GM23338 (cell line): ENCODE data around the gene COX11. TPM values are rescaled to one million over a fixed set of nuclear protein-coding genes. Genes with fewer than 3 reads are reported as not detected.

Experiments used
- ATAC-seq: fragments of 200-7000 bp; cut with Tn5 transposase; 3 replicates; pipeline ENCODE4 v1.9.1; 2020
- DNase-seq: peaks from one replicate; pipeline ENCODE4 v3.0.0-alpha.2; 2015; ENCODE audit warnings: low spot score
- H2AFZ ChIP-seq: fragments of 200-600 bp; sonication (generic); 2 replicates; pipeline ENCODE4 v1.8.0; 2016; ENCODE audit warnings: antibody characterized with exemption, mild to moderate bottlenecking, moderate library complexity
- H3F3A ChIP-seq: fragments of 200-600 bp; sonication (generic); replicated peaks from 2 replicates; pipeline ENCODE4 v1.8.0; 2017; ENCODE audit warnings: antibody characterized with exemption, mixed run types, low read depth
- H3K27ac ChIP-seq: fragments of 200-600 bp; sonication (generic); 2 replicates; pipeline ENCODE4 v1.6.1; 2016; ENCODE audit warnings: low read depth
- H3K27me3 ChIP-seq: fragments of 200-600 bp; sonication (generic); 2 replicates; pipeline ENCODE4 v1.8.0; 2016; ENCODE audit warnings: mild to moderate bottlenecking, mixed run types, moderate library complexity; ENCODE audit not compliant: insufficient read depth
- H3K36me3 ChIP-seq: fragments of 200-600 bp; sonication (generic); 2 replicates; pipeline ENCODE4 v1.8.0; 2016; ENCODE audit warnings: mild to moderate bottlenecking; ENCODE audit not compliant: insufficient read depth
- H3K4me1 ChIP-seq: fragments of 200-600 bp; sonication (generic); 2 replicates; pipeline ENCODE4 v1.8.0; 2016; ENCODE audit warnings: mild to moderate bottlenecking, moderate library complexity; ENCODE audit not compliant: insufficient read depth
- H3K4me2 ChIP-seq: fragments of 200-600 bp; sonication (generic); 2 replicates; pipeline ENCODE4 v1.7.1; 2017; ENCODE audit warnings: mixed run types
- H3K4me3 ChIP-seq: fragments of 200-600 bp; sonication (generic); 2 replicates; pipeline ENCODE4 v1.6.1; 2016; ENCODE audit warnings: mixed run types
- H3K79me2 ChIP-seq: fragments of 200-600 bp; sonication (generic); replicated peaks from 2 replicates; pipeline ENCODE4 v1.8.0; 2017; ENCODE audit warnings: mild to moderate bottlenecking; ENCODE audit not compliant: insufficient read depth
- H3K9me2 ChIP-seq: fragments of 200-600 bp; sonication (generic); 2 replicates; pipeline ENCODE4 v1.8.0; 2017; ENCODE audit not compliant: insufficient read depth
- H4K20me1 ChIP-seq: fragments of 200-600 bp; sonication (generic); replicated peaks from 2 replicates; pipeline ENCODE4 v1.8.0; 2017; ENCODE audit warnings: mild to moderate bottlenecking; ENCODE audit not compliant: insufficient read depth
- H3K27ac Mint-ChIP-seq: 2 replicates; pipeline ENCODE4 v1.8.0; 2020; ENCODE audit warnings: inconsistent platforms, mild to moderate bottlenecking, moderate library complexity, mixed read lengths
- H3K27me3 Mint-ChIP-seq: 3 replicates; pipeline ENCODE4 v1.8.0; 2022; ENCODE audit warnings: low read depth, mild to moderate bottlenecking, moderate library complexity, mixed read lengths, inconsistent platforms; ENCODE audit not compliant: insufficient read depth, poor library complexity
- H3K36me3 Mint-ChIP-seq: 3 replicates; pipeline ENCODE4 v1.8.0; 2021; ENCODE audit warnings: low read depth, mild to moderate bottlenecking, inconsistent platforms, moderate library complexity, mixed read lengths
- H3K4me1 Mint-ChIP-seq: 3 replicates; pipeline ENCODE4 v1.8.0; 2020; ENCODE audit warnings: mild to moderate bottlenecking, inconsistent platforms, mixed read lengths
- H3K4me3 Mint-ChIP-seq: 3 replicates; pipeline ENCODE4 v1.8.0; 2021; ENCODE audit warnings: moderate library complexity, mild to moderate bottlenecking, inconsistent platforms, mixed read lengths
- H3K9me3 Mint-ChIP-seq: 3 replicates; pipeline ENCODE4 v1.8.0; 2020; ENCODE audit warnings: moderate library complexity, mild to moderate bottlenecking, inconsistent platforms, mixed read lengths
- CREB1 ChIP-seq: fragments of 250-450 bp; sonication (Bioruptor Pico); IDR thresholded peaks from 2 replicates; pipeline ENCODE4 v1.5.0; 2020; ENCODE audit warnings: low read depth, mild to moderate bottlenecking, moderate library complexity
- CTCF ChIP-seq, 2 experiments: fragments of 200-600 bp in 1 of 2; sonication (generic) in 1 of 2; conservative IDR thresholded peaks; 2 replicates each; pipeline versions ENCODE4 v1.5.1 to v1.6.1; 2016 to 2017; ENCODE audit warnings: antibody characterized with exemption in 2 of 2, low read depth in 2 of 2, mild to moderate bottlenecking in 2 of 2, moderate library complexity in 1 of 2
- ETS1 ChIP-seq: IDR thresholded peaks from 2 replicates; pipeline ENCODE4 v1.6.1; 2016; ENCODE audit warnings: antibody characterized with exemption
- EZH2 ChIP-seq: fragments of 200-600 bp; sonication (generic); IDR thresholded peaks from one replicate; pipeline ENCODE4 v1.8.0; 2017; ENCODE audit warnings: antibody characterized with exemption, mild to moderate bottlenecking, low read depth; ENCODE audit not compliant: unreplicated experiment
- EZH2phosphoT487 ChIP-seq: fragments of 200-600 bp; sonication (generic); IDR thresholded peaks from one replicate; pipeline ENCODE4 v1.8.1; 2018; ENCODE audit warnings: antibody characterized with exemption; ENCODE audit not compliant: unreplicated experiment
- JUNB ChIP-seq: IDR thresholded peaks from one replicate; pipeline ENCODE4 v1.6.1; 2016; ENCODE audit warnings: antibody characterized with exemption; ENCODE audit not compliant: unreplicated experiment
- NANOG ChIP-seq: IDR thresholded peaks from 2 replicates; pipeline ENCODE4 v1.6.1; 2016; ENCODE audit warnings: antibody characterized with exemption, borderline replicate concordance
- POLR2AphosphoS5 ChIP-seq: IDR thresholded peaks from 2 replicates; pipeline ENCODE4 v1.6.1; 2016; ENCODE audit warnings: antibody characterized with exemption, low read depth
- REST ChIP-seq: IDR thresholded peaks from one replicate; pipeline ENCODE4 v1.6.1; 2018; ENCODE audit warnings: antibody characterized with exemption; ENCODE audit not compliant: unreplicated experiment
- STAT1 ChIP-seq: IDR thresholded peaks from one replicate; pipeline ENCODE4 v1.6.1; 2016; ENCODE audit warnings: antibody characterized with exemption; ENCODE audit not compliant: unreplicated experiment
- ZNF331 ChIP-seq: fragments of 250-450 bp; sonication (Bioruptor Pico); IDR thresholded peaks from 2 replicates; pipeline ENCODE4 v1.5.0; 2020; ENCODE audit warnings: low read depth, mild to moderate bottlenecking, moderate library complexity
- polyA plus RNA-seq: library from polyadenylated mRNA; unstranded; fragments of >200 nt; fragmentation: Nextera tagmentation; extraction: Ambion mirVana; gene quantifications from 2 replicates; pipeline ENCODE4 v1.2.1, GENCODE V29; 2016
- total RNA-seq: library from RNA; depleted of rRNA; stranded (reverse); fragments of >200 nt; shearing (Covaris generic); gene quantifications from 2 replicates; pipeline ENCODE4 v1.2.3, GENCODE V29; 2014

COX11 gene
- total and polyA plus RNA-seq, 2 experiments from 2014 or later = 53.7 to 56.7 TPM

GRCh38 chr17:54977744-54978143 is 9.3 kb upstream of the COX11 start:
- H3K27ac ChIP-seq = no peak overlapping the region
- peaks cover 3% of the 10 kb centered on the region for H3K27me3 Mint-ChIP-seq
- H3K79me2 ChIP-seq = peaks cover 95% of the 10 kb centered on the region
- no peak overlapping the region for H2AFZ ChIP-seq
- no peaks in the 10 kb centered on the region for H4K20me1 ChIP-seq
- H3K36me3 Mint-ChIP-seq = peaks cover 29% of the 10 kb centered on the region
- H3K4me3 Mint-ChIP-seq = no peak overlapping the region
- H3K27ac Mint-ChIP-seq = no peak overlapping the region
- H3K9me3 Mint-ChIP-seq = peaks cover 18% of the 10 kb centered on the region
- TF ChIP-seq EZH2 (no peak), ETS1 (no peak), CREB1 (CRISPR knock-in tag) (no peak), ZNF331 (no peak), POLR2AphosphoS5 (no peak), REST (no peak), CTCF (conservative IDR thresholded peaks at IDR 0.05; ENCODE audit: low read depth in 2 of 2) (no peak), STAT1 (no peak)
- ATAC-seq (no peak), DNase-seq (no peak)
- no peaks in the 10 kb centered on the region for H3K36me3 ChIP-seq
- H3K4me1 Mint-ChIP-seq = no peaks in the 10 kb centered on the region
- H3K27me3 ChIP-seq = no peaks in the 10 kb centered on the region
- no peaks in the 10 kb centered on the region for H3K9me2 ChIP-seq
- no peak overlapping the region for H3K4me3 ChIP-seq
- H3K4me1 ChIP-seq = no peaks in the 10 kb centered on the region
- H3F3A ChIP-seq = no peaks in the 10 kb centered on the region
- no peak overlapping the region for H3K4me2 ChIP-seq

GRCh38 chr17:54976316-54976715 is 7.9 kb upstream of the COX11 start:
- Mint-ChIP-seq H3K27ac (no peak overlapping the region), H3K27me3 (peaks cover 3% of the 10 kb centered on the region), H3K9me3 (peaks cover 18% of the 10 kb centered on the region), H3K36me3 (peaks cover 29% of the 10 kb centered on the region), H3K4me1 (no peaks in the 10 kb centered on the region), H3K4me3 (no peak overlapping the region)
- Histone ChIP-seq H4K20me1 (no peaks in the 10 kb centered on the region), H2AFZ (no peak overlapping the region), H3K4me1 (no peaks in the 10 kb centered on the region), H3K27me3 (no peaks in the 10 kb centered on the region), H3F3A (no peaks in the 10 kb centered on the region), H3K4me3 (no peak overlapping the region), H3K36me3 (no peaks in the 10 kb centered on the region), H3K27ac (no peak overlapping the region), H3K4me2 (no peak overlapping the region), H3K9me2 (no peaks in the 10 kb centered on the region), H3K79me2 (peaks cover 97% of the 10 kb centered on the region)
- ATAC-seq (no peak), DNase-seq (no peak)
- TF ChIP-seq ETS1 = no peak
- no peak for TF ChIP-seq ZNF331
- no peak for TF ChIP-seq JUNB
- TF ChIP-seq CTCF (conservative IDR thresholded peaks at IDR 0.05; ENCODE audit: low read depth in 2 of 2) = no peak
- TF ChIP-seq EZH2phosphoT487 = no peak
- no peak for TF ChIP-seq REST
- TF ChIP-seq NANOG = no peak
